Glutamatergic neuron (in vitro differentiated cells): Measurements from ENCODE around the gene ATP2C2. TPM values are rescaled to one million over a fixed set of nuclear protein-coding genes. Genes with fewer than 3 reads are reported as not detected.

ENCODE experiments used
- DNase-seq: peaks from one replicate; pipeline ENCODE4 v3.0.0; 2022
- H3K27ac Mint-ChIP-seq: one replicate; pipeline ENCODE4 v1.8.0; 2020; ENCODE audit warnings: mild to moderate bottlenecking, mixed read lengths, inconsistent platforms; ENCODE audit not compliant: unreplicated experiment
- H3K27me3 Mint-ChIP-seq: one replicate; pipeline ENCODE4 v1.8.0; 2020; ENCODE audit warnings: mild to moderate bottlenecking, moderate library complexity, mixed read lengths, inconsistent platforms; ENCODE audit not compliant: unreplicated experiment
- H3K36me3 Mint-ChIP-seq: one replicate; pipeline ENCODE4 v1.8.0; 2020; ENCODE audit warnings: mild to moderate bottlenecking, mixed read lengths, inconsistent platforms; ENCODE audit not compliant: unreplicated experiment
- H3K4me1 Mint-ChIP-seq: one replicate; pipeline ENCODE4 v1.8.0; 2020; ENCODE audit warnings: mild to moderate bottlenecking, low read depth, mixed read lengths, inconsistent platforms; ENCODE audit not compliant: unreplicated experiment
- H3K4me3 Mint-ChIP-seq: one replicate; pipeline ENCODE4 v1.8.0; 2020; ENCODE audit warnings: mild to moderate bottlenecking, mixed read lengths, inconsistent platforms; ENCODE audit not compliant: unreplicated experiment
- H3K9me3 Mint-ChIP-seq: one replicate; pipeline ENCODE4 v1.8.0; 2020; ENCODE audit warnings: mild to moderate bottlenecking, moderate library complexity, mixed read lengths, inconsistent platforms; ENCODE audit not compliant: unreplicated experiment
- CTCF ChIP-seq: fragments of 200-600 bp; sonication (generic); IDR thresholded peaks from one replicate; pipeline ENCODE4 v1.5.0; 2021; ENCODE audit not compliant: partially characterized antibody, unreplicated experiment
- total RNA-seq: library from RNA; stranded (reverse); fragmentation: NEBNext Ultra II Directional; extraction: Animal tissue kit (Norgen Biotek cat#: 25700); gene quantifications from one replicate; pipeline ENCODE4 v1.2.1, GENCODE V29; 2021; ENCODE audit not compliant: unreplicated experiment

ATP2C2 gene
- total RNA-seq, 1 donor from 2014 or later, result not detected

- H3K9me3 Mint-ChIP-seq, result peaks cover 3% of the 10 kb centered on the region
- H3K4me1 Mint-ChIP-seq, result peaks cover 14% of the 10 kb centered on the region
- H3K36me3 Mint-ChIP-seq, result peaks cover 20% of the 10 kb centered on the region
- no peak for TF ChIP-seq CTCF
- H3K27ac Mint-ChIP-seq, result no peak overlapping the region
- DNase-seq, result no peak
- H3K4me3 Mint-ChIP-seq, result no peak overlapping the region
- peaks cover 2% of the 10 kb centered on the region for H3K27me3 Mint-ChIP-seq
Observed at GRCh38 chr16:84499638-84500037, 131.3 kb downstream of the ATP2C2 start.

GRCh38 chr16:84500531-84500930 lies 132.2 kb downstream of the ATP2C2 start:
- peaks cover 3% of the 10 kb centered on the region for H3K27me3 Mint-ChIP-seq
- TF ChIP-seq CTCF, result no peak
- H3K27ac Mint-ChIP-seq, result no peak overlapping the region
- peaks cover 13% of the 10 kb centered on the region for H3K36me3 Mint-ChIP-seq
- H3K4me1 Mint-ChIP-seq, result peaks cover 16% of the 10 kb centered on the region
- no peak overlapping the region for H3K4me3 Mint-ChIP-seq
- peaks cover 2% of the 10 kb centered on the region for H3K9me3 Mint-ChIP-seq
- DNase-seq, result no peak

GRCh38 chr16:84501077-84501735 lies 132.9 kb downstream of the ATP2C2 start:
- DNase-seq, result no peak
- Mint-ChIP-seq H3K27me3 (peaks cover 3% of the 10 kb centered on the region), H3K9me3 (peaks cover 2% of the 10 kb centered on the region), H3K4me1 (peaks cover 16% of the 10 kb centered on the region), H3K36me3 (peaks cover 7% of the 10 kb centered on the region), H3K27ac (no peak overlapping the region), H3K4me3 (no peak overlapping the region)
- TF ChIP-seq CTCF, result no peak

- no peak for DNase-seq
- no peak for TF ChIP-seq CTCF
- Mint-ChIP-seq H3K4me1 (peaks cover 13% of the 10 kb centered on the region), H3K27me3 (peaks cover 6% of the 10 kb centered on the region), H3K4me3 (no peak overlapping the region), H3K27ac (no peak overlapping the region), H3K36me3 (no peaks in the 10 kb centered on the region), H3K9me3 (peaks cover 2% of the 10 kb centered on the region)
Observed at GRCh38 chr16:84502075-84502474, 133.7 kb downstream of the ATP2C2 start.

GRCh38 chr16:84502581-84502980 lies 134.2 kb downstream of the ATP2C2 start:
- no peak for DNase-seq
- peaks cover 8% of the 10 kb centered on the region for H3K4me1 Mint-ChIP-seq
- peaks cover 2% of the 10 kb centered on the region for H3K9me3 Mint-ChIP-seq
- peaks cover 7% of the 10 kb centered on the region for H3K27me3 Mint-ChIP-seq
- TF ChIP-seq CTCF, result no peak
- H3K36me3 Mint-ChIP-seq, result no peaks in the 10 kb centered on the region
- no peak overlapping the region for H3K27ac Mint-ChIP-seq
- H3K4me3 Mint-ChIP-seq, result peak overlapping the region; percentile 38
